GM18907 (cell line): ENCODE data around the gene SHOX.
"Not testable (repeated sequence)": the region's sequence is repeated elsewhere in the genome, so short reads cannot be mapped to it uniquely, and the experiment has no call there.

ENCODE experiments used
- ATAC-seq: cut with Tn5 transposase; IDR thresholded peaks from one replicate; pipeline ENCODE4 v1.9.1; 2021; ENCODE audit warnings: mild to moderate bottlenecking, moderate library complexity; ENCODE audit not compliant: unreplicated experiment

SHOX gene

GRCh38 chrX:630612-631496, at the start of gene SHOX:
Gene SHOX (plus strand): TSS chrX:630791. CDS start chrX:630898, 107 bp downstream.
- ATAC-seq: no peak

DNA sequence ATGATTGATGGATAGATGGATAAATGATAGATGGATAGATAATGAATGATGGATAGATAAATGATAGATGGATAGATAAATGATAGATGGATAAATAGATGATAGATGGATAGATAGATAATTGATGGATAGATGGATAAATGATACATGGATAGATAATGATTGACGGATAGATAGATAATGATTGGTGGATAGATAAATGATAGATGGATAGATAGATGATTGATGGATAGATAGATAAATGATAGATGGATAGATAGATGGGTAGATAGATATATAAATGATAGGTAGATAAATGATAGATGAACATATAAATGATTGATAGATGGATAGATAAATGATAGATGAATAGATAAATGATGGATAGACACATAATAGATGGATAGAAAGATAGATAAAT, 49.5 kb upstream of the SHOX start:
- ATAC-seq: no peak

DNA sequence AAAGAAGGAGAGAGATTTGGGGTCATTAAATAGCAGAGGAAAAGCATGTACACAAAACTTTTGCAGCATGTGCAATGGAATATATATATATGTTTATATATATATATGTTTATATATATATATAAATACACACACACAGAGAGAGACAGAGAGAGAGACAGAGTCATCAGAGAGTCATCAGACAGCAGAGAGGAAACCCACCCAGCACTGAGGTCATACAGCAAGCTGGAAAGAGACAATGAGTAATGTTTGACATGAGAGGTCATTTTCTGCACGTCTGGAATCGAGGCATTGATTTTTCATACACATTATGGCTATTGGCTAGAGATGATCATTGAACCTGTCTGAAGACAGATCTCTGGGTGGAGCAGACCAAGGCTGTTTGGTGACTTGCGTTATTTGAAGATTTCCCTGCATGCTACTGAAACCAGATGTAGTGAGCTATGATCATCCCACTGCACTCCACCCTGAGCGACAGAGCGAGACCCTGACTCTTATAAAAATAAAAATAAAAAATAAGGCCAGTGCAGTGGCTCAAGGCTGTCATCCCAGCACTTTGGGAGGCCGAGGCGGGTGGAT, 48.8 kb upstream of the SHOX start:
- ATAC-seq: no peak

DNA sequence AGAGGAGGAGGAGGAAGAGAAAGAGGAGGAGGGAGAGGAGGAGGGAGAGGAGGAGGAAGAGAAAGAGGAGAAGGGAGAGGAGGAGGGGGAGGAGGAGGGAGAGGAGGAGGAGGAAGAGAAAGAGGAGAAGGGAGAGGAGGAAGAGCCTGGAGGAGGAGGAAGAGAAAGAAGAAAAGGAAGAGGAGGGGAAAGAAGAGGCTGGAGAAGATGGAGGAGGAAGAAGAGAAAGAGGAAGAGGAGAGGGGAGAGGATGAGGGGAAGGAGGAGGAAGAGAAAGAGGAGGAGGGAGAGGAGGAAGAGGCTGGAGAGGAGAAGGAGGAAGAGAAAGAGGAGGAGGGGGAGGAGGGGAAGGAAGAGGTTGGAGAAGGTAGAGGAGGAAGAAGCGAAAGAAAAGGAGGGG, 46.0 kb upstream of the SHOX start:
- ATAC-seq: no peak

DNA sequence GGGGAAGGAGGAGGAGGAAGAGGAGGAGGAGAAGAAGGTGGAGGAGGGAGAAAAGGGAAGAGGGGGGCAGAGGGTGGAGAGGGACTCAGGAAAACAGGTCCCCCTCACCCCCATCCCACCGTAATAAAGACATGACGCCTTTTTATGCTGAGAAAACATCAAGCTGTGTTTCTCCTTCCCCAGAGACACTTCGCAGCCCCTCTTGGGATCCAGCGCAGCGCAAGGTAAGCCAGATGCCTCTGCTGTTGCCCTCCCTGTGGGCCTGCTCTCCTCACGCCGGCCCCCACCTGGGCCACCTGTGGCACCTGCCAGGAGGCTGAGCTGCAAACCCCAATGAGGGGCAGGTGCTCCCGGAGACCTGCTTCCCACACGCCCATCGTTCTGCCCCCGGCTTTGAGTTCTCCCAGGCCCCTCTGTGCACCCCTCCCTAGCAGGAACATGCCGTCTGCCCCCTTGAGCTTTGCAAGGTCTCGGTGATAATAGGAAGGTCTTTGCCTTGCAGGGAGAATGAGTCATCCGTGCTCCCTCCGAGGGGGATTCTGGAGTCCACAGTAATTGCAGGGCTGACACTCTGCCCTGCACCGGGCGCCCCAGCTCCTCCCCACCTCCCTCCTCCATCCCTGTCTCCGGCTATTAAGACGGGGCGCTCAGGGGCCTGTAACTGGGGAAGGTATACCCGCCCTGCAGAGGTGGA, 45.3 kb upstream of the SHOX start:
- ATAC-seq: no peak

- ATAC-seq: no peak
Observed at GRCh38 chrX:586351-586750, 44.2 kb upstream of the SHOX start.

- ATAC-seq: not testable (repeated sequence)
Observed at GRCh38 chrX:589261-589660, 41.3 kb upstream of the SHOX start.

DNA sequence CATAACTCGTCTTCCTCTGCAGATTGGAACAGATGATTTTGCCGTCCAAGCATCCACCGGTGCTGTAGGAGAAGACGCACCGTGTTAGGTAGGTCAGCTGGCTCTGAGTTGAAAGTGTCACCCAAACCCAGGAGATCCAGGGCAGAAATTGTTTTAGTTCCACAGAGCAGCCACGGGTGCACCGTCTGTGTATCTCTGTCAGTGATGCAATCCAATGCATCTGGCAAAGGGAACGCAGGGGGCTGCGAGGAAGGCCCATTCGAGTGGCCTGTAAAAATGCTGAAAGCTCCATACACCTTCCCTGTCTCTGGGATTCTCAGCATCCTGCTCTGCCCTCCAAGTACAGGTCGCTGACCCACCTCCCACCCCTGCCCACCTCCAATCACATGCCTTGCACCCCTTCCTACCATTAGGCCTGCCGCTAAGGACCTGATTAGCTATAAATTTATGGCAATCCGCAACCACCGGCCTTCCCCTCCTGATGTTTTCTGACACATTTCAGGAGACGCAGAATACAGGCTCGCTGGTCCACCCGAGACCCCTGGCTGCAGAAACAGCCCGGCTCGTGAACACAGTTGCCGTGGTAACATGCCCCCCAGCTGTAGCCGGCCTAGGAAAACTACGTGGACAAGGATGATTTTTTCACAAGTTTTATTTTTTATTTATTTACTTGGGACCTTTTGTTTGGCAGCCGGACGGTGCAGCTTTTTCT, 39.7 kb upstream of the SHOX start:
- ATAC-seq: no peak

- no peak for ATAC-seq
Observed at GRCh38 chrX:599837-600715, 30.5 kb upstream of the SHOX start.

GRCh38 chrX:603029-603428, 27.6 kb upstream of the SHOX start:
- not testable (repeated sequence) for ATAC-seq

DNA sequence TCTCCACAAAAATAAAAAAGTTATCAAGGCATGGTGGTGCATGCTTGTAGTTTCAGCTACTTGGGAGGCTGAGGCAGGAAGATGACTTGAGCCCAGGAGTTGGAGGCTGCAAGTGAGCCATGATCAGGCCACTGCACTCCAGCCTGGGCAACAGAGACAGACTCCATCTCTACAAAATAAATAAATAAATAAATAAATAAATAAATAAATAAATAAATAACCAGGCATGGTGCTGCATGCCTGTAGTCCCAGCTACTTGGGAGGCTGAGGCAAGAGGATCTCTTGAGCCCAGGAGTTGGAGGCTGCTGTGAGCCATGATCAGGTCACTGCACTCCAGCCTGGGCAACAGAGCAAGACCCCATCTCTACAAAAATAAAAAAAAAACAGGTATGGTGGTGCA, 26.0 kb upstream of the SHOX start:
- ATAC-seq: not testable (repeated sequence)

- ATAC-seq: not testable (repeated sequence)
Observed at GRCh38 chrX:608088-608487, 22.5 kb upstream of the SHOX start.

GRCh38 chrX:614136-614535, 16.5 kb upstream of the SHOX start:
- ATAC-seq: no peak

DNA sequence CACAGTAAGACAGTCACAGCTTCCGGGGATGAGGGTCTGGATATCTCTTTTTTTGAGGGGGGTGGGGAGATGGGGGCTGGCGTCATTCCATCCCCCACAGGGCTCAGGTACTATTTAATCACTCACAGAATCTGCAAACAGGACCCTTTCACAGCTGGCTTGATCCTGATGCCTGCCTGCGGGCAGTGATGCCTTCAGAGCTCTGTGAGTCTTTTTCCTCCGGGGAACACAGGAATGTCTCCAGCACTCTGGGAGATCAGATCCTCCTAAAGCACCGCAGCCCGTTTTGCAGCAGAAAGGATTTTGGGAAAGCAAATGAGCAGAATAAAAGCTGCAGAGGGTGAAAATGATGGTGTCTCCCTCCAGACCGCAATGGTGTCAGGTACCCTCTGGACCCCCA, 13.2 kb upstream of the SHOX start:
- ATAC-seq: no peak

GRCh38 chrX:617891-618290, 12.7 kb upstream of the SHOX start:
- ATAC-seq: no peak

DNA sequence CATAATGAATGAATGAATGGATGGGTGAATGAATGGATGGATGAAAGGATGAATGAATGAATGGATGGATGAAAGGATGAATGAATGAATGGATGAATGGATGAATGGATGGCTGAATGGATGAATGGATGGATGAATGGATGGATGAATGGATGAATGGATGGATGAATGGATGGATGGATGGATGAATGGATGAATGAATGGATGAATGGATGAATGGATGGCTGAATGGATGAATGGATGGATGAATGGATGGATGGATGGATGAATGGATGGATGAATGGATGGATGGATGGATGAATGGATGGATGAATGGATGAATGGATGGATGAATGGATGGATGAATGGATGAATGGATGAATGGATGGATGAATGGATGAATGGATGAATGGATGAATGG, 12.3 kb upstream of the SHOX start:
- not testable (repeated sequence) for ATAC-seq

DNA sequence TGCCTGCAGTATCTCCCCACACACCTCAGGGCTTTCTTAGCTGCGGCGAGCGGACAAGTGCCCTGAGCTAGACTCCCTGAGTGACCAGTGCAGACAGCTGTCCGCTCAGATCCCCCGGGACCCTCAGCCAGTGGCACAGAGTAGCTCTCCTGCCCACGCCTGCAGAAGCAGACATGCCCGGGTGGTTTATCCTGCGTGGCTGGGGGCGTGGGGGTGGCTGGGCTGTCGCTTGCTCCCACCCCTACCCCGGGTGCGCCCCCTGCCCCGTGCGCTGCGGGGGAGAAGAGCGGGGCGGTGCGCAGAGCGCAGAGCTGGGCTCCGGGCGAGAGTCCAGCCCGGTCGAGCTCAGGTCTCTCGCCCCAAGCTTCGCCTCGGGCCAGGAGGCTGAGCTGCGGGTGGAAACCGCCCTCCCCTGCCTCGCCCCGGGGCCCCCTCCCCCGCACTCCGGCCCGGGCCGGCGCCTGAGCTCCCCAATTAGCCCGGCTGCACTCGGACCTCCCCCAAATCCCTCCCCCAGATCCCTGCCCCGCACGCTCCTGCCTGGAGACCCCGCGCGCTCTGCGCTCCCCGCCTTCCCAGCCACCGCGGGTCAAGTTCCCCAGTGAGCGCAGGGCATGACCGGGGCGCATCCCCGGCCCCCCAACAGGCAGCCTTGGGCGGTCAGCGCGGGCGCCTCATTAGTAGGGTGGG, 11.7 kb upstream of the SHOX start:
- no peak for ATAC-seq

DNA sequence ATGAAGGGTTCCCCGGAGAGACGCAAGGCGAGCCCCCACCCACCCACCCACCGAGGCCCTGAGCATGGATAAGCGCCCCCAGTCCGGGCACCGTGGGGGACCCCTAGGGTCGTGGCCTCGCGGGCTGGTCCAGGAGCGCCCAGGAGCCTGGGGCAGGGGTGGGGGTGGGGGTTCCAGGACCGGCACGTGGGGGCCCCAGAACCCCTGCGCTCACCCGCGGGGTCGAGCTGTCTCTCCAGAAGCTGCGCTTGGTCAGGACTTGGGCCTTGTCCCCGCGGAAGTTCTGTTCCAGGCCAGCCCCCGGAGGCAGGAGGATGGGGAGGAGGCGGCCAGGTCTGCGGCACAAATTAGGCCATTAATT, 11.2 kb upstream of the SHOX start:
- no peak for ATAC-seq

- no peak for ATAC-seq
Observed at GRCh38 chrX:619812-620531, 10.6 kb upstream of the SHOX start.
